HFFc6 (cell line): ENCODE data around the gene SORCS2. TPM values are rescaled to one million over a fixed set of nuclear protein-coding genes. Genes with fewer than 3 reads are reported as not detected.

Experiments
- DNase-seq: peaks from one replicate; pipeline ENCODE4 v3.0.0-alpha.2; 2018
- H3K27ac Mint-ChIP-seq: 2 replicates; pipeline ENCODE4 v1.8.0; 2020; ENCODE audit warnings: mild to moderate bottlenecking, mixed read lengths
- H3K27me3 Mint-ChIP-seq: 2 replicates; pipeline ENCODE4 v1.8.0; 2021; ENCODE audit warnings: mild to moderate bottlenecking, moderate library complexity, mixed read lengths; ENCODE audit not compliant: insufficient read depth
- H3K36me3 Mint-ChIP-seq: 2 replicates; pipeline ENCODE4 v1.8.0; 2021; ENCODE audit warnings: low read depth, mixed read lengths
- H3K4me1 Mint-ChIP-seq: 2 replicates; pipeline ENCODE4 v1.8.0; 2020; ENCODE audit warnings: low read depth, mixed read lengths
- H3K4me3 Mint-ChIP-seq: 2 replicates; pipeline ENCODE4 v1.8.0; 2020; ENCODE audit warnings: mild to moderate bottlenecking, moderate library complexity, mixed read lengths
- H3K9me3 Mint-ChIP-seq: 2 replicates; pipeline ENCODE4 v1.8.0; 2020; ENCODE audit warnings: mild to moderate bottlenecking, mixed read lengths
- CTCF ChIP-seq: fragments of 200-600 bp; sonication (generic); IDR thresholded peaks from 2 replicates; pipeline ENCODE4 v1.5.0; 2021; ENCODE audit warnings: antibody characterized with exemption, mild to moderate bottlenecking
- total RNA-seq, 6 experiments: library from RNA; stranded (reverse); fragmentation: NEBNext Ultra II Directional; extraction: Animal tissue kit (Norgen Biotek cat#: 25700); gene quantifications; 2 replicates in 1 of 6; 3 replicates in 5 of 6; pipeline ENCODE4 v1.2.3, GENCODE V29; 2021

SORCS2 gene
- total RNA-seq, 6 experiments from 2014 or later, result 0.05 to 0.15 (median 0.12) TPM; not detected in 3

- TF ChIP-seq CTCF, result no peak
- H3K4me3 Mint-ChIP-seq, result no peak overlapping the region
- H3K36me3 Mint-ChIP-seq, result no peaks in the 10 kb centered on the region
- peaks cover 39% of the 10 kb centered on the region for H3K27me3 Mint-ChIP-seq
- 0 out of 2 replicates have a peak, but pooled peaks cover 4% of the 10 kb centered on the region for H3K4me1 Mint-ChIP-seq
- DNase-seq, result no peak
- no peaks in the 10 kb centered on the region for H3K9me3 Mint-ChIP-seq
- no peak overlapping the region for H3K27ac Mint-ChIP-seq
Measured at GRCh38 chr4:7287918-7288280, 95.6 kb downstream of the SORCS2 start.

DNA sequence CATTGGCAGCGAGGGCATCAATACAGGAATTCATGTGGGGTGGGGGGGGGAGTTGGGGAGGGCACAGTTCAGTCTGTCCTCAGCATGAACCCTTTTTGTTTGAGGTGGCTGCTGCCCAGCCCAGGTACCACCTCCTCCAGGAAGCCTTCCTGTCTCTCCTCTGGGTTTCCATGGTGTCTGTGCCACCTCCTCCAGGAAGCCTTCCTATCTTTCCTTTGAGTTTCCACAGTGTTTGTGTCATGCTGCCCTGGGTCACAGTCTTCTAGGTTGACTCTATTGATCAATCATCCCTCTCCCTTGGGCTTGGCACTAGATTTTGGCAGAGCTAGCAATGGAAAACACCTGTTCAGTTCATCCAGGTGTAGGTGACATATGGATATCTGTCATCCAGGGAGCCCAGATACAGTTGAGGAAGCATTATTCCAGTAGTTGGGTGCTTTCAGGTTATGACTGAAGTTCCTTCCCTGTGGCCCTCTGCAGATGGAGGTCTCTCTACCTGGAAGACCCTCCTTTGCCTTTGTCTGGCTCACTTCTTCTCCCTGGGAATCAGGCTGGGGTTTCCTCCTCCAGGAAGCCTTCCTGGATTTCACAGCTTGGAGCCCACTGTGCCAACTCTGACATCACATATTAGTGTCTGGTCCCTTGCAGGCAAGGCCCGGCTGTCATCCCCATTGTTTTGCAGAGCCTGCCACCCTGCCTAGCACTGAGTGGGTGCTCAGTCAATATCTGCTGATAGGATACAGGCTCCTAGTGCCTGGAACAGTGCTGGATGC lies 96.6 kb downstream of the SORCS2 start:
- H3K36me3 Mint-ChIP-seq, result no peaks in the 10 kb centered on the region
- peaks cover 41% of the 10 kb centered on the region for H3K27me3 Mint-ChIP-seq
- H3K27ac Mint-ChIP-seq, result no peak overlapping the region
- H3K4me1 Mint-ChIP-seq, result 0 out of 2 replicates have a peak, but pooled peaks cover 4% of the 10 kb centered on the region
- TF ChIP-seq CTCF, result no peak
- H3K4me3 Mint-ChIP-seq, result no peak overlapping the region
- no peak for DNase-seq
- H3K9me3 Mint-ChIP-seq, result no peaks in the 10 kb centered on the region

DNA sequence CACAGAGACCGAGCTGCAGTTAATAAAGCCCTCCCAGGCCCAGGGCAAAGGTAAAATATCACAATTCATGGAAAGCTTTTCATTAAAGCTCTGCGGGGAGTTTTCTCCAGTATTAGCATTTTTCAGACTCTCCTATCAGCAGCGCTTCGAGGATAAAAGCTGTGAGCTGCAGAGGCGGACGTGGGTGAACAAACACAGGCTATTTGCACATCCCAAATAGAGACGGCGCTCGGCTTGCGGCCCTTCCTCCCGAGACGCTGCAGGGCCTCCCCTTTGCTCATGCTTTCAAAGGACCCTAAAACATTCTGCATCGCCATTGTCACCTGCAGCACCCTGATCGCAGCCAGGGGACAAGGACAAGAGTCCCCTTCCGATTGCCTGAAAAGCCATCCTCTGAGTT lies 97.3 kb downstream of the SORCS2 start:
- Mint-ChIP-seq H3K27ac (no peak overlapping the region), H3K27me3 (peaks cover 39% of the 10 kb centered on the region), H3K4me3 (no peak overlapping the region), H3K4me1 (0 out of 2 replicates have a peak, but pooled peaks cover 4% of the 10 kb centered on the region), H3K36me3 (no peaks in the 10 kb centered on the region), H3K9me3 (no peaks in the 10 kb centered on the region)
- DNase-seq, result no peak
- TF ChIP-seq CTCF, result no peak

DNA sequence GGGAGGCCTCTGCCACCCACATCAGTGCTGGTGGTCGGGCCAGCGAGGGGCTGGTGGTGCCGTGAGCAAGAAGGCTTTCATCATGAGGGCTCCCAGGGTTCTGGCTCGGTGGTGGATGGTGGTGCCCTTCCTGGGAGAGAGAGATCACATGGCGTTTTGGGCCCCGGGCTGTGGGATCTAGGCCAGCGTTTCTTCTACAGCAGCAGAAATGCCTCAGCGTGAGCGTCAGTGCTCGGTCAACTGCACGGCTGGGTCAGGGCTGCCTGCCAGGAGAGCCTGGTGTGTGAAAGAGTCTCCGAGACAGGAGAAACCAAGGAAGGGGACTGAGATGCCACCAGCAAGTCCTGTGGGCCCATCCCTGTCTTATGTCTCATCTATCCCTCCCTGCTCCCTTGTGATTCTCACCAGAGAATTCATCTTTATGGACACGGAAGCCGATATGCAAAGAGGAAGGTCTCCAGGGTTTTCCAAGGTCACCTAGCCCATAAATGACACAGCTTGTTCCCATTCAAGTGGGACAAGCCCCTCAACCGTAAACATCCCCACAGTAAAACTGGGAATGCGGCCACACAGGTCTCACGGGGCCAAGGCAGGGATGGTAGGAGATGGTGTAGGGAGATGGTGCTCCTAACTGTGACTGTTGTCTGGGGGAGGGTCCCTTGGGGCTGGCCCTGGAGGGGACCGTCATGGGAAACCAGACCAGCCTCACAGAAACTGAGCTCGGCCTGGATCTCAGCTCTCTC lies 99.2 kb downstream of the SORCS2 start:
- no peaks in the 10 kb centered on the region for H3K36me3 Mint-ChIP-seq
- peak; percentile 17 for DNase-seq
- no peaks in the 10 kb centered on the region for H3K4me1 Mint-ChIP-seq
- H3K9me3 Mint-ChIP-seq, result no peaks in the 10 kb centered on the region
- no peak for TF ChIP-seq CTCF
- H3K27ac Mint-ChIP-seq, result no peak overlapping the region
- H3K27me3 Mint-ChIP-seq, result peaks cover 27% of the 10 kb centered on the region
- H3K4me3 Mint-ChIP-seq, result no peak overlapping the region

DNA sequence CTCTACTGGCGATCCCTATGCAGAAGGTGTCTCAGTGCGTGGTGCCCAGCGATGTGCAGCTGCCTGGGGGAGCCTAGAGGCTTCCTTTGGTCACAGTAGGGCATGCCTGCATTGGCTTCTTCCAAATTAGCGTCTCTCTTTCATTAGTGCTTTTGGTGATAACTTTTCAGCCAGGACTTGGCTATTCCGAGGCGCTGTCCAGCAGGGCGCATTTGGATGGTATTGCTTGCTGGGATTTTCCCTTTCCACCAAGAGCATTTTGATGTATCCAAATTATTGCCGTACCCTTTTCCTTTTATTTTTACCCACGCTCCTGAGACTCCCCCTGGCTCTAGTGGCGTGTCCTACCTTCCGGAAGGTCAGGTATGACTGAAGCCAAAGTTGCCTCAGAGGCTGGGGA lies 101.4 kb downstream of the SORCS2 start:
- no peak for TF ChIP-seq CTCF
- Mint-ChIP-seq H3K36me3 (no peaks in the 10 kb centered on the region), H3K4me3 (no peak overlapping the region), H3K27me3 (peaks cover 20% of the 10 kb centered on the region), H3K27ac (no peak overlapping the region), H3K4me1 (no peaks in the 10 kb centered on the region), H3K9me3 (no peaks in the 10 kb centered on the region)
- DNase-seq, result no peak
